Peyer's patch (tissue), 4 donors: Measurements from ENCODE around the gene ANKRD53.
"Not testable (repeated sequence)": the region's sequence is repeated elsewhere in the genome, so short reads cannot be mapped to it uniquely, and the experiment has no call there.

Experiments
- CTCF ChIP-seq, 6 experiments: fragments of 450-650 bp in 4 of 6; fragments of 200-600 bp in 2 of 6; sonication (generic) in 1 of 6; IDR thresholded peaks; one replicate each; pipeline ENCODE4 v1.5.1; 2017 to 2019; ENCODE audit warnings: antibody characterized with exemption in 6 of 6, mild to moderate bottlenecking in 3 of 6, moderate library complexity in 1 of 6
- POLR2A ChIP-seq, 2 donors: fragments of 450-650 bp; IDR thresholded peaks; one replicate each; pipeline ENCODE4 v1.5.1; 2017; ENCODE audit warnings: antibody characterized with exemption in 2 of 2, mild to moderate bottlenecking in 2 of 2, moderate library complexity in 2 of 2

- not testable (repeated sequence) for TF ChIP-seq CTCF, POLR2A (IDR thresholded peaks at IDR 0.05)
These were observed 33.4 kb downstream of the ANKRD53 start for GRCh38 chr2:71011786-71012185.
